Adipocyte (in vitro differentiated cells): ENCODE results near the gene YEATS4.
A peak's percentile ranks its signal among the peaks of the same experiment; 100 is the strongest.

Experiments used
- DNase-seq: peaks from one replicate; pipeline ENCODE4 v3.0.0-alpha.2; 2015; ENCODE audit warnings: low read depth
- H3K27me3 ChIP-seq: replicated peaks from 2 replicates; pipeline ENCODE4 v1.7.0; 2013; ENCODE audit warnings: mild to moderate bottlenecking, low read length, moderate library complexity; ENCODE audit not compliant: control insufficient read depth, insufficient read depth
- H3K36me3 ChIP-seq: 2 replicates; pipeline ENCODE4 v1.7.0; 2013; ENCODE audit warnings: low read length, mild to moderate bottlenecking, moderate library complexity; ENCODE audit not compliant: control insufficient read depth, insufficient read depth, severe bottlenecking
- H3K4me1 ChIP-seq: 2 replicates; pipeline ENCODE4 v1.7.0; 2013; ENCODE audit warnings: mild to moderate bottlenecking, low read length, moderate library complexity; ENCODE audit not compliant: control insufficient read depth, insufficient read depth
- H3K4me3 ChIP-seq: 2 replicates; pipeline ENCODE4 v1.7.0; 2013; ENCODE audit warnings: mild to moderate bottlenecking, low read length, moderate library complexity
- H3K9ac ChIP-seq: 2 replicates; pipeline ENCODE4 v1.7.0; 2013; ENCODE audit warnings: mild to moderate bottlenecking, low read length, moderate library complexity
- H3K9me3 ChIP-seq: 2 replicates; pipeline ENCODE4 v1.7.0; 2013; ENCODE audit warnings: mild to moderate bottlenecking, low read length, moderate library complexity; ENCODE audit not compliant: control insufficient read depth

Gene YEATS4

GRCh38 chr12:69419701-69420100 lies 60.2 kb downstream of the YEATS4 start:
- DNase-seq: no peak
- Histone ChIP-seq H3K4me3 (no peak overlapping the region), H3K4me1 (peaks cover 8% of the 10 kb centered on the region), H3K36me3 (no peaks in the 10 kb centered on the region), H3K9me3 (no peaks in the 10 kb centered on the region), H3K27me3 (no peaks in the 10 kb centered on the region), H3K9ac (no peak overlapping the region)

DNA sequence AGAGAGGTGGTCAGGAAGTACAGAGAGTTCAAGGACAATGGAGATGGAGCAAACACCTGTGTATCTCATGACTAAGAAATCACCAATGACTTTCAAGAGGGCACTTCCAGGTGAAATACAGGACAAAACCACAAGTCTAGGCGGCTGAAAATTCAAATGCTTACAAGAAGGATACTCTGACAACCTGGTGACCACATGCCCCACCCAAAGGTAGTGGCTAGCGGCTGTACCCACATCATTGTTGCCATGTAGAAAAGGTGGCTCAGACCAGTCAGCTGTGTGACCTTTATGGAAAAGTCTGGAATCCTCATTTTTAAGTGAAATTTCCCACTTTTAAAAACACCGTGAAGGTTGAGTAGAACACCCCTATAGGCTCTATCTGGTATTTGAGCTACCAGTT lies 62.0 kb downstream of the YEATS4 start:
- Histone ChIP-seq H3K9me3 (no peaks in the 10 kb centered on the region), H3K4me1 (peaks cover under 1% of the 10 kb centered on the region)

DNA sequence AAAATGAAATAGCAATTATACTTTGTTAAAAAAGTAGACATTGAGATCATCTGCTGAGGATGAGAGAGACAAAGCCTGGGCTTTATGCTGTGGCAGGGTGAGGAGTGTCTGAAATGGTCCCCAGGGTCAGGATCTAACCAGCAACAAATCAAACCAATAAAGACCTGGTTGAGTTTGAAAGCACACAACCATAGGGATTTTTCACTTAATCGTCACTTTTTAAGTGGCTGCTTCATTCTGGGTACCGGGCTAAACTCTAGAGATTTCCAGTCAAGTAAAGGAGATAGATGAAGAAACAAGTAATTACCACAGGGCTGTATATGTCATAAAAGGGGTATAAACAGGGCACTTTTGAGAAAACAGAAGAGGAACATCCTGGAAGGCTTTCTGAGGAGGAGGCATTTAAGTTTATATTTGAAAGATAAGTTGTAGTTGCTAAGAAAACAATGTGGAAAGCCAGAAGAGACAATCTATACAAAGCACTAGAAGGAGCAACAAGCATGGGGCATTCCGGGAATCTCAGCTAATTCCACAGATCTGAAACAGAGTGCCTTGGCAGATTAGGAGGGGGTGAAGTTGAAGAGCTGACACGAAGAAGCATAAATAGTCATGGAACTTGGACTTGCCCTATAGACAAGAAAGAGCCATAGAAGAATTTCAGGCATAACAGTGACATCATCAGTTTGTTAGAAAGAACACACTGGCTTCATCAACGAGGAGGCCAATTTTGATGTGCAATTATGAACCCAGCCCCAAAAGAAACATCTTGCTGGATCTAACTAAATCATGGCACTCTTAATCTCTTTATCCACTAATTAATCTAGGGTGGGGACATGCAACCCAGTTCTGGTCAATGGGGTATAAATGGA lies 63.7 kb downstream of the YEATS4 start:
- Histone ChIP-seq H3K27me3 (no peaks in the 10 kb centered on the region), H3K4me1 (peaks cover 1% of the 10 kb centered on the region), H3K36me3 (no peaks in the 10 kb centered on the region), H3K9ac (no peak overlapping the region), H3K9me3 (no peaks in the 10 kb centered on the region), H3K4me3 (no peak overlapping the region)
- DNase-seq: no peak

More for the DNA sequence above, 62.0 kb downstream of the YEATS4 start:
- no peaks in the 10 kb centered on the region for H3K36me3 ChIP-seq
- no peak overlapping the region for H3K4me3 ChIP-seq
- DNase-seq: no peak
- H3K9ac ChIP-seq: no peak overlapping the region
- no peaks in the 10 kb centered on the region for H3K27me3 ChIP-seq

- no peak for DNase-seq
- Histone ChIP-seq H3K4me1 (peaks cover 11% of the 10 kb centered on the region), H3K4me3 (no peak overlapping the region), H3K9me3 (no peaks in the 10 kb centered on the region), H3K36me3 (no peaks in the 10 kb centered on the region), H3K27me3 (no peaks in the 10 kb centered on the region), H3K9ac (no peak overlapping the region)
Observed at GRCh38 chr12:69425417-69425816, 65.9 kb downstream of the YEATS4 start.

DNA sequence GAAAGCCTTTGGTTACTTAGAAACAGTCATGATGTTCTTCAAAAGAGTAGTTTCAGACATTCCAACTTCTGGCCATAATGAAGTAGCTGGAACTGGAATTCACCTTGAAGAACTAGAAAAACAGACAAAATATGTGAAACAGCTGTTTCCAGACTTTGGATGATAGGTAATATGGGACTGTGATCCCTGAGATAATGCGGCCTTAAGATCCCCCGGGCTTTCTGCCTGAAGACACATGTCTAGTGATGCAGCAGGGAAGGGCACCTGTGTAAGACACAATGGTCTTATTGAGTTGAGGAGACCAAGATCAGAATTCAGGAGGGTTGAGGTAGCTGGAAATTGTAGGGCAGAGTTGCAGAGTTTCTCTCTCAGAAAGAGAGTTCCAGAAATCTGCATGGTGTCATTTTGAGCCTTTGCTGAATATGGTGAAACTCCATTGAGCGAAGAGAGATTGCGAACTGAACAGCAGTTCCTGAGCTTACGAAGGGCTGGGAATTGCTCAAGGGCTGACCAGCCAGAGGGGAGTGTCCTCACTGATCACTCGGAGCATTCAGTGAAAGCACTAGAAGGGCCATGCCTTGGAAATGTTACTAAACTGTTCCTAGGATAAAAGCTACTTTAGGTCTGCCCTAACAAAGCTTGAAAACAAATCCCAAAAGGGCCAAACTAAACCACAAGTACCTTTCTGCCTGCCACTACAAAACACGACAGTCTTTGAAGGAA lies 69.0 kb downstream of the YEATS4 start:
- H3K36me3 ChIP-seq: no peaks in the 10 kb centered on the region
- no peaks in the 10 kb centered on the region for H3K9me3 ChIP-seq
- peaks cover 15% of the 10 kb centered on the region for H3K4me1 ChIP-seq

DNA sequence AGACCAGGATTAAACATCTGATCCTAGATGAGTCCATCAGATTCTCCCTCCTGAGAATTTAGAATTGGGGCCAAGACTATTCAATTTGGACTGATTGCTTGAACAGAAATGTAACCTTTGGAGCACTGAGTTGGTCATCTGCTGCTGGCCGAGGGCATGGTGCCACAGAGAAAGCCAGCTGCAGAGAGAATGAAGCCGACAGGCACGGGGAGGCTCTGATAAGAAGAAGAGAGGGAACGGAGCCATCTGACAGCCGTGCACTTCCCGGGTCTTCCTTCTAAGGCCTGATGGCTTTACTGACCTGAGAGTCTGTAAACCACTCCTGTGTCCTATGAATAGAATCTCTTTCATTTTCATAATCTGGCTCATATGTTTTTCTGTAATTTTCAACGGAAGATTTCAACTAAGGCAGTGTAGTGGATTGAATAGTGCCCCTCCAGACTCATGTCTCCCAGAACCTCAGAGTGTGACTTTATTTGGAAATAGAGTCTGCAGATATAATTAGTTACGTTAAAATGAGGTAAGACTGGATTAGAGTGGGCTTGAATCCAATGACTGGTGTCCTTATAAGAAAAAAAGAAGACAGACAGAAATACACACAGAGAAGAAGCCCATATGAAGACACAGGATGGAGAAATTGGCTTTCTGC lies 71.5 kb downstream of the YEATS4 start:
- no peak for DNase-seq
- Histone ChIP-seq H3K9ac (no peak overlapping the region), H3K4me3 (no peak overlapping the region), H3K27me3 (no peaks in the 10 kb centered on the region), H3K4me1 (peaks cover 28% of the 10 kb centered on the region), H3K36me3 (no peaks in the 10 kb centered on the region), H3K9me3 (no peaks in the 10 kb centered on the region)

More for the DNA sequence above, 69.0 kb downstream of the YEATS4 start:
- Histone ChIP-seq H3K9ac (no peak overlapping the region), H3K27me3 (no peaks in the 10 kb centered on the region), H3K4me3 (no peak overlapping the region)
- DNase-seq: peak; percentile 26

DNA sequence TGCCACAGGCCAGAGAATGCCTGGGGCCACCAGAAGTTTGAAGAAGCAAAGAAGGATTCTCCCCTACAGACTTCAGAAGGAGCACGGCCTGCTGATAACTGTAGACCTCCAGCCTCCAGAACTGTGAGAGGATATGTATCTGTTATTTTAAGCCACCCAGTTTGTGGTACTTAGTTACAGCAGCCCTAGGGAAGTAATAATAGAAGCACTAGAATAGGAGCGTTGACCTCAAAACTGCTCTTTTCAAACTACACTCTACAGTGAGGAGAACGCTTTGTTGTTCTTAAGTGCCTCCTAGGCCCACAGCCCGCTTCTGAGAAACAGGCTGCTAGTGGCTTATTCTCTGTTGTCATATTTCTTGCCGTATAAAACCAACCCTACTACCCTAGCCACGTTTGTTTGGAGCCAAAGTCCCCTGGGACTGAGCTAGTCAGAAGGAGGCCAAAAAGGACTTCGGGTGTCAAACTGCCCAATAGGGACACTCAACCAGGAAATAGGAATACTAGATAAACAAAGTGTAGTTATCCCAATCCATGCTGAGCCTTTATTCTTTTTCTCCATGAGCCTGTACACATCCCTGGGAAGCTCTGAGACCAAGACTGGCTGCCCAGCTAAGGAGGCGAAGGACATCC lies 72.2 kb downstream of the YEATS4 start:
- Histone ChIP-seq H3K36me3 (no peaks in the 10 kb centered on the region), H3K27me3 (no peaks in the 10 kb centered on the region), H3K9me3 (no peaks in the 10 kb centered on the region), H3K9ac (no peak overlapping the region), H3K4me3 (no peak overlapping the region), H3K4me1 (peaks cover 29% of the 10 kb centered on the region)
- no peak for DNase-seq

GRCh38 chr12:69433653-69434052 lies 74.1 kb downstream of the YEATS4 start:
- Histone ChIP-seq H3K9ac (no peak overlapping the region), H3K9me3 (no peaks in the 10 kb centered on the region), H3K36me3 (no peaks in the 10 kb centered on the region), H3K27me3 (no peaks in the 10 kb centered on the region), H3K4me3 (no peak overlapping the region), H3K4me1 (peaks cover 25% of the 10 kb centered on the region)
- no peak for DNase-seq

- Histone ChIP-seq H3K4me1 (peaks cover 18% of the 10 kb centered on the region), H3K9me3 (no peaks in the 10 kb centered on the region), H3K4me3 (peak overlapping the region; percentile 2), H3K36me3 (no peaks in the 10 kb centered on the region), H3K27me3 (no peaks in the 10 kb centered on the region), H3K9ac (no peak overlapping the region)
- DNase-seq: no peak
Observed at GRCh38 chr12:69435644-69436043, 76.1 kb downstream of the YEATS4 start.

- H3K4me1 ChIP-seq: peaks cover 14% of the 10 kb centered on the region
- H3K9ac ChIP-seq: no peak overlapping the region
- H3K27me3 ChIP-seq: no peaks in the 10 kb centered on the region
- H3K9me3 ChIP-seq: no peaks in the 10 kb centered on the region
- no peak overlapping the region for H3K4me3 ChIP-seq
- H3K36me3 ChIP-seq: no peaks in the 10 kb centered on the region
- DNase-seq: no peak
Observed at GRCh38 chr12:69437073-69437472, 77.5 kb downstream of the YEATS4 start.

GRCh38 chr12:69438539-69438938 lies 79.0 kb downstream of the YEATS4 start:
- no peak overlapping the region for H3K9ac ChIP-seq
- peaks cover 14% of the 10 kb centered on the region for H3K4me1 ChIP-seq
- no peaks in the 10 kb centered on the region for H3K27me3 ChIP-seq
- H3K9me3 ChIP-seq: no peaks in the 10 kb centered on the region
- no peaks in the 10 kb centered on the region for H3K36me3 ChIP-seq
- no peak overlapping the region for H3K4me3 ChIP-seq
- no peak for DNase-seq
